ENCODE results near the gene HOXB8.

HOXB8 gene

GRCh38 chr17:48637323-48638260, 22.5 kb upstream of the HOXB8 start:
- DNase-seq: no peak

DNA sequence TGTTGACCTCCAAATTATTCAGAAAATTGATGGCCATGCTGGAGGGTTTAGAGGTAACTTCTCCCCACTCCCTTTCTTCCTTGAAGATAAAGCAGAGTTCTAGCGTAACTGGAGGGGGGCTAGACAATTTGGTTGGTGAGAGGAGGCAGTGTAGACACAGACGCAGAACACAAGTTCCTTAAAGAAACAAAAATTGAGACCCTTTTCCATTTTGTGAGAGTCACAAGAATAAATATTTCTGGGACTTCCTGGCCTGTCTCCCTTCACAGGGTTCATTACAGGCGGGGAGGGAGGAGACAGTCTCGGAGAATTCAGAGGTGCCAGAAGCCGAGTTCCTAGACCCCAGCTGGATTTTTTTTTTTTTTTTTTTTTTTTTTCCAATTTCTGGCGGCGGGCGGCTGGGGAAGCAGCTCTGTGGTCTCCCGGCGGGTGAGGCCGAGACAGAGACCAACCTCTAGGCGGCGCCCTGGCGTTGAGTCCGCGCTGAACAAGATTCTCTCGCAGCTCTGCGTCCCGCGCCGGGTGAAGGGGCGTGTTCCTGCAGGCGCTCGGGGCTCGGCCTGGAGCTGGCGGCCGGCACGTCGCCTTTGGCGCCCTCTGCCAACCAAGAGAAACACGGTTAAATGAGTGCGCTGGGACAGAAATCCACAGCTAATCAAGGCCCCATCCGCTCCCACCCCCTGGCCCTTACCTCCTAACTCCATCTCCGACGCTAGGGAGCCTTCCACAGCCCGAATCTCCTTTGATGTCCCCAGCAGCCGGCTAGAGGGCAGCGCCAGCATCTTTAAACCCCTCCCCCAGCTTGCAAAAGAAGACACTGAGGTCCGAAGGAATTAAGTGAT, 21.3 kb upstream of the HOXB8 start:
- DNase-seq: peak; percentile 26

DNA sequence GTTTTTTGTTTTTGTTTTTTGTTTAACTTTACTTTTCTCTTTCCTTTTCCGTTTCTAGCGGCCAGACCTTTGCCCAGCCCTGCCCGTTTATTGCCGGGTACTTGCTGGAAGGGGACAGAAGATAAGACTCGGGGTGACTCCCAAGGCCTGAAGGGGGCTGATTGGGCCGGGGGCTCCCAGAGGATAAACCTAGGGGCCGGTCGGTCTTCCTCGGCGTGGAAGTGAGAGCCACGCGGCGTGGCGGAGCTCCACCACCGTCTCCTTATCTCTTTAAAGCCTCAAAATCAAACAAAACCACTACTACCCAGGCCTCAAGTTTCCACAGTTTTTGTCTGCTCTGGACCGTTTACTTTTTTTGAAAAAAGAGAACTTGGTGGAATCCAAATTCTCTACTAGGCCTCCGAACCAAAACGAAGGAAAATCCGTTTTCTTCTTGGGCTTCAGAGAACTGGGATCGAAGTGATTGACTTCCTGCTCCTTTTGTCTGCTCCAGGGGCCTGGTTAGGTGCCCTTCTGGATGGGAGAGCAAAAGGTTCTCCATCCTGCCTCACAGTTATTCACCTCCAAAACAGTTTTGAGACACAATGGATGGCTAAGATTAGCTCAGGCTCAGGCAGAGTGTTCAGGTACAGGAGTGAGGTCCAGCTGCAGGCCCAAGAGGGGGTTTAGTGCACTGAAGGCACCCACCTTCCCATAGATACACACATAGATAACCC, 19.6 kb upstream of the HOXB8 start:
- no peak for DNase-seq

DNA sequence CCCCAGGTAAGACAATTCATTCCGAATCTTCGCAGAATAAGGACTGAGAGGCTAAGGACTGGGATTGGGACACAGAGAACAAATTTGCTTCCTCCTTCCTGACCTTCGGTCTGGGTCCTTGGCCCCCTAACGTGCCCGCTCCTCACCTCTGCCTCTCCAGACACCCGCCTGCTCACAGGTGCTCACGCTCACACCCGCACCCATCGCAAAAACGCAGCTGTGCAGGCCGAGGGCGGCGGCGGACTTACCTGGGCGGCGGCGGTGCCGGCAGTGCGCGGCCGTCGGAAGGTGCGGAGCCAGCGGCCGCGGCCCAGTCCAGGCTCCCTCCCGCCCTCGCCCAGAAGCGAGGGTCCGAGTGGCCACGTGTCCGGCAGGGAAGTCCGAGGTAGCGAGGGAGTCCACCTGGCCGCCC, 18.2 kb upstream of the HOXB8 start:
- DNase-seq: no peak

GRCh38 chr17:48632579-48633265, 17.6 kb upstream of the HOXB8 start:
- no peak for DNase-seq

DNA sequence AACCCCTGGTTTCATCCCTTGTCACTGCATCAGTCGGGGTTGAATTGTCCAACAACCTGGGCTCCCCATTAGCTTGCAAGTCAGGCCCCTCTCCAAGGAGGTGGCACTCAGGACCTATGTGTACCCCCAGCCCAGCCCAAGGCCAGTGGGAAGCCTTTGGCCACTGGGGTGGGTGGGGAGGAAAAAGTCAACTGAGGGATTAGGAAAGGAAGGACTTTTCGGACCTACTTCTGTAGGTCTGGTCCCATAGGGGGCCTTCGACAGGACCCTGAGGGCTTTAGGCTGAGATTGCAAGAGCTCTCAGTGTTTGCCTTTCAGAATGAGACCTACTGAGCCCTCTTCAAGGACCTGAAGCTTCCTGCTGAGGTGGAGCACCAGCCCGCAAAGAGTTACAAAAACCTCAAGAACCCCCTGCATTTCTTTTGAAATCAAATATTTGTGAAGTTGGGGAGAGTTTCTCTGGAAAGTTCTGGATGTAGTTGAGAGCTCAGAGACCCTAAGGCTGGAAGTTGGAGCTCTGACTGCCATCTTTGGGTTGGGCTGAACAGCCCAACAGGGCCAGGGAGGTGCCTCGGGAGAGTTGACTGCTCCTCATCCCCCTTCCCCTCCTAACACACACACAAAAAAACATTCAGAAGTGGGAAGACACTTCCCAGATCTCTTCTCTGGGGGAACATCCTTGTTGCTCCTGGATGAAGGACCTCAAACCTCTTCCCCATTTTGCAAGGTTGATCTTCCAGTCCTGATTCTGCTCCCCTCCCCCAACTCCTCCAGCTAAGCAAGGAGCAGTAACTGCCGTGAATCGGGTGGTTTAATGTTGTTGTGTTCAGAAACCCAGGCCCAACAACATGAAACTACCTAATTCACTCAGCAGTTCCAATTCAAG, 16.8 kb upstream of the HOXB8 start:
- no peak for DNase-seq

DNA sequence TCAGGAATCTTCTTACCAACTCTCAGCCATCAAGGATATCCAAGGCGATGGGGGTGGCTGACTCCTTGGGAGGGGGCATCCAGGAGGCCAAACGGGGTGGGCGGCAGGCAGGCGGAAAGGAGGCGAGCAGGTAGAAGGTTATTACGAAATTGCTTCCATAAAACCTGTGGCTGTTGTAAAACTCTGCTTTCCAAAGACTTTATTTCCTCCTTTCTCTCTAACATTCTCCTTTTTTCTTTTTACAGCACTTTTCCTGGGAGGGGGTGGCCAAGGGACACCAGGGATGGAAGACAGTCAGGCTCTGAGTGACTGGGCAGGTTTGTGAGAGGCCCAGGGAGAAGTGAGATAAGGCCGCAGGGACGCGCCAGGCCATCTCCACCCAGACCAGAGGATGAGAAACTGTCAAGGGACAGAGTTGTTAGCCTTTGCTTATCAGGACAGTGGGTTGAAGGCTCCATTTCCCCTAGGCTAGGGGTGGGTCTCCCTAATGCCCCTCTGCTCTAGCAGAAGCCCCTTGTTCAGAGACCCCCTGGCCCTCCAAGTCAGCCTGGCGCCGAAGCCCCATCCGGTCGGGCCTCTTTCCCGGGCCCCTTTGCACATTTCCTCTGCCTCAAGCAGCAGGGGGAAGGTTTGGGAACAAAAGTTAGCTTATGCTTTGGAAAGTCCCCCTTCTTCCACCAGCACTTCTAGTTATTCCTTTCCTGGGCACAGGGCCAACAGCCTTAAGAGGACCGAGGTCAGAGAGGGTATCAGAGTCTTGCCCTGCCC, 16.0 kb upstream of the HOXB8 start:
- no peak for DNase-seq

GRCh38 chr17:48630009-48630924, 15.2 kb upstream of the HOXB8 start:
- DNase-seq: no peak

GRCh38 chr17:48629411-48629759, 14.3 kb upstream of the HOXB8 start:
- no peak for DNase-seq

GRCh38 chr17:48628649-48629410, 13.7 kb upstream of the HOXB8 start:
- DNase-seq: no peak

DNA sequence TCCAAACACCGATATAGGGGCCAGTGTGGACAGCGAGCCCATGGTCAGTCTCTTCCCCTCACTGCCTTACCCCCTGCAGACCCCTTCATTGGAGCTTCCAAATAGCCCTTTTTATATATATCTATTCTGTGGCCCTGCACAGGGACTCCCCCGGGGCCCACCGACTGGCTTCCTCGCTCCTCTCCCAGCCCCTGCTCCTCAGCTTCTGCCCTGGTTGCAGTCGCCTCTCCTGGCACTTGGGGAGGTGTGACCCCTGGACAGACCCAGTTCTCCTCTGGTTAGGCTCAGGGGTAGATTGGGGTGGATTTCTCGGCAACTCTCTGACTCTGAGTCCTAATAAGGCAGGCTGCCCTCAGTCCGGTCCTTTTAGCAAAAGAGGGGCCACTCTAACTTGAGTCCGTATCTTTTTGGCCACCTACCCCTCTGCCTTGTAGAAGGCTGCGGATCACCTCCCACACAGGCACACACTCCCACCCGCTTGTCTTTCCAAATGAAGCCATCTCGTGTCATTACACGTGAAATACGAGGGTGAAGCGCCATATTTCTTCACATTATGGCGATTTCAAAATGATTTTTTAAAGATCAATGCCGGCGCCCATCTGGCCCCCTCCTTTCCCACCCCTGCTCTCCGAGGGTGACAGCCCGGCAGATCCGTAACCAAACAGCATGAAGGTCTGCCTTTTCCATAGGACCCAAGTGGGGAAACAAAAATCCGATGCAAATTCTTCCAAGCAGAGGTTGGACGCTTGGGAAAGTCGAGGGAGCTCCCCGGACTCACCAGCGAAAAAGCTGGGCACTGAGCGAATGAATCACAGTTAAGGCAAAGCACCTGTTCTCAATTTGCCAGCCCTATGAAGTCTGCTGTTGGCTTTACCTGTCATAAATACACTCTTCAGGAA, 12.8 kb upstream of the HOXB8 start:
- no peak for DNase-seq

DNA sequence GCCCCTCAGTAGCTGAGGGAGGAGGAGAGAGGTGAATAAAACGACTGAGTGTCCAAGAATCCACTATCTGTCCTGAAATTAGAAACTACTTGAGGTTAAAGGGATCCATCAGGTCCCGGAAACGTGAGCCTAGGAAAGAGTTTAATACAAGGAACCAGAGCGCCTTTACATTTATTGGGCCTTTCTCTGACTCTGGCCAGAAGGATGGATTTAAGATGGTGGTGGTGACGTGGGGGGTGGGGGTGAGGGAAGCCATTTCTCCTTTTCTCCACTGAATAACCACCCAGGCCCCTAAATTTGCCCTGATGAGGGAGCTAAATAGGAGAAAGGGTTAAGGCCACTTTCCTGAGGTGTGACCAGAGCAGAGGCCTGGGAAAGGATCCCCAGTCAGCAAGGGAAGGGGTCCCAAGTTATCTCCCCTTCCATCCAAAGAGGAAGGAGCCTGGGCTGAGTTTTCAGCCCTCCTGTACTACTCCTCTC, 12.1 kb upstream of the HOXB8 start:
- DNase-seq: no peak

DNA sequence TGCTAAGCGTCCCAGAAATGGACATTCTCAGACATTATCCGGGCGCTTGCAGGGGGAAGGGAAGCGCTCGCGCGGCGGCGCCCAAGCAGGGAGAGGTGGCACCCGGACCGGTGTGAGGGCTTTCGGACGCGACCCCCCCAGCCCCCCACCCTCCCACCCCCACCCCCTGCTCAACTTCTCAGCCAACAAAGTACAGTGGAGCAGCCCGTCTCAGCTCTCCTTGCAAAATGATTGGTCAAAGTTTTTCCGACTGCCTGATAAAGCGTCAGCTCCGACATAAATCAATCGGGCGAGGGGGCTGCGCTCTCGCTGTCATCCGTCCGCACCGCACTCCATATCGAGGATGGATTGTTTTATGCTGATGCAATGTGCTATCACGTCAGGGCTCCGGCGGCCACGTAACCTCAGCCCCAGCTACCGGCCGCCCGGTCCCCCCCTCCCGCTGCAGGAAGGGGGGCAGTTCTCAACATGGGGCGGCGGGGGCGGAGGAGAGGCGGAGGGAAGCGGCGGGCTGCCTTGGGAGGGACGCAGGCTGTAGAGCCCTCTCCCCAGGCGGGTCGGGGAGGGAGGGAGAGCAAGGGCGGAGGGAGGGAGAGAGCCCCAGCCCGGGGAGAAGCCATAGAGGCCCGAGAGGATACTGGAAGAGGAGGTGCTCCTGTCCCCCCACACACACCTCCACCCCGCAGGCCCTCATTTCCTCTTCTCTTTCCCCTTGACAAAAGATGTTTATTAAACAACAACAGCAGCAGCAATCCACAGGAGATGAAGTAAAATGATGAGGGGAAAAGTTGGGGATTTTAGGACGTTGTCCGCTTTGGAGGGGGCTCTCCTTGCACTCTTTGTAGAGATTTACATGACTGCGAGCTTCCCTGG, 11.4 kb upstream of the HOXB8 start, which contains the start of gene HOXB9:
HOXB9 (minus strand) TSS at position 114 of the 873 bp plus-strand sequence; CDS start at position 25, 89 bp downstream.
- no peak for DNase-seq

GRCh38 chr17:48625495-48626244, 10.6 kb upstream of the HOXB8 start:
- DNase-seq: no peak

Data from KG1 (cell line).